Fibroblast of mammary gland (primary cell): ENCODE measurements around the gene FRS2.

Experiments
- DNase-seq: peaks from one replicate; pipeline ENCODE4 v3.0.0-alpha.2; 2010; ENCODE audit warnings: low read depth
- H3K4me3 ChIP-seq: 2 replicates; pipeline ENCODE4 v1.5.1; 2011; ENCODE audit warnings: low read depth, mild to moderate bottlenecking, low read length, moderate library complexity; ENCODE audit not compliant: control insufficient read depth
- TF ChIP-seq, protein P1 (sequence below): conservative IDR thresholded peaks from 2 replicates; pipeline ENCODE4 v1.5.1; 2011; ENCODE audit warnings: low read depth, low read length, inconsistent platforms; ENCODE audit not compliant: control insufficient read depth, insufficient read depth

FRS2 gene

DNA sequence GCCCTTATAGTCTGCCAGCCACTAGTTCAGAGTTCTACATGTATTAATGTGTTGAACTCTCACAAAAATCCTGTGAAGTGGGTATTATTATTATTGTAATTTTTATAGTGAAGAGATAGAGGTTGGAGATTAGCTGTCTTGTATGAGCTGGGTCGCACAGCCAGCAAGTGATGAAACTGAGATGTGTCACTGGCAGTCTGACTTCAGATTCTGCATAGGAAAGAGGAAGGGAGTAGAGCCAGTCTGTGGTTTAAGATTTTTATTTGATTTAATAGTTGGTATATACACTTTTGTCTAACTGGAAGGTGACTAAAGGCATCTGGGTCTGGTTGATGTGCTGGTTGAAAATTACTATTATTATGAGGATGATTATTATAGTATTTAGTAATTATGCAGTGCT is 5.8 kb upstream of the FRS2 start:
- DNase-seq, result no peak
- TF ChIP-seq, protein P1, sequence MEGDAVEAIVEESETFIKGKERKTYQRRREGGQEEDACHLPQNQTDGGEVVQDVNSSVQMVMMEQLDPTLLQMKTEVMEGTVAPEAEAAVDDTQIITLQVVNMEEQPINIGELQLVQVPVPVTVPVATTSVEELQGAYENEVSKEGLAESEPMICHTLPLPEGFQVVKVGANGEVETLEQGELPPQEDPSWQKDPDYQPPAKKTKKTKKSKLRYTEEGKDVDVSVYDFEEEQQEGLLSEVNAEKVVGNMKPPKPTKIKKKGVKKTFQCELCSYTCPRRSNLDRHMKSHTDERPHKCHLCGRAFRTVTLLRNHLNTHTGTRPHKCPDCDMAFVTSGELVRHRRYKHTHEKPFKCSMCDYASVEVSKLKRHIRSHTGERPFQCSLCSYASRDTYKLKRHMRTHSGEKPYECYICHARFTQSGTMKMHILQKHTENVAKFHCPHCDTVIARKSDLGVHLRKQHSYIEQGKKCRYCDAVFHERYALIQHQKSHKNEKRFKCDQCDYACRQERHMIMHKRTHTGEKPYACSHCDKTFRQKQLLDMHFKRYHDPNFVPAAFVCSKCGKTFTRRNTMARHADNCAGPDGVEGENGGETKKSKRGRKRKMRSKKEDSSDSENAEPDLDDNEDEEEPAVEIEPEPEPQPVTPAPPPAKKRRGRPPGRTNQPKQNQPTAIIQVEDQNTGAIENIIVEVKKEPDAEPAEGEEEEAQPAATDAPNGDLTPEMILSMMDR, result no peak
- H3K4me3 ChIP-seq, result no peak overlapping the region

DNA sequence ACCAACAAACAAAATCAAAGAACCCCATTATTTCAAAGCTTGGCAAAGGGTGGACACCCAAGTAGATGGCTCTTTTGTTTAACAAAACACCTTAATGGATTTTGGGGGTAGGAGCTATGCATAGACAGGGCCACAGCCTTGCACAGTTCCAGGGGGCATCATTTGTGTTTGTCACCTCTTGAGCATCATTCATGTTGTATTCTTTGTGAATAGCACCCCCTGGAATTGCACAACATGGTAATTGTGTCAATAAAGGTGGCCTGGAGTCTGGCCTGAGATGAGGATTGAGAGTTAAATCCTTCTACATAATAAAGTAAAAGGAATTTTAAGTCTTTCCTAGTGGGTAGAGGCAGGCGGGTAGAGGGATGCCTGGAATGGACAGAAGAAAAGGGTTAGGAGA is 3.3 kb upstream of the FRS2 start:
- no peak for DNase-seq
- TF ChIP-seq, protein P1, result no peak
- no peak overlapping the region for H3K4me3 ChIP-seq

DNA sequence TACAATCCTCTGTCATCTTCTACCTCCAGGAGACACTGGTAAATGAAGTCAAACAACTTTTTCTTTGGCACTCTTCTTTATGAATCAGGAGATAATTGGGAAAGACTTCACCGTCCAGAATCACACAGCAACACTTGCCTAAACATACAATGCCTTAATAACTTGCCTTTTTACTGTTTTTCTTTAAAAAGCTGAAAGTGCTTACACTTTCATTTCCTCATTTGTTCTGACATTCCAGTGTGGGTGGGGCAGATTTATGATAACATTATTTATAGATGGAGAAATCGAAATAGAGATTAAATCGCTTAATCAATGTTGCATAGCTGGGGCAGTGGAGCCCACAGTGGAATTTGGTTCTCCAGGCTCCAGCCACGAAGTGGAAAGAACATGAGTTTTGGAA is 2.8 kb upstream of the FRS2 start:
- TF ChIP-seq, protein P1, result no peak
- no peak overlapping the region for H3K4me3 ChIP-seq
- no peak for DNase-seq

DNA sequence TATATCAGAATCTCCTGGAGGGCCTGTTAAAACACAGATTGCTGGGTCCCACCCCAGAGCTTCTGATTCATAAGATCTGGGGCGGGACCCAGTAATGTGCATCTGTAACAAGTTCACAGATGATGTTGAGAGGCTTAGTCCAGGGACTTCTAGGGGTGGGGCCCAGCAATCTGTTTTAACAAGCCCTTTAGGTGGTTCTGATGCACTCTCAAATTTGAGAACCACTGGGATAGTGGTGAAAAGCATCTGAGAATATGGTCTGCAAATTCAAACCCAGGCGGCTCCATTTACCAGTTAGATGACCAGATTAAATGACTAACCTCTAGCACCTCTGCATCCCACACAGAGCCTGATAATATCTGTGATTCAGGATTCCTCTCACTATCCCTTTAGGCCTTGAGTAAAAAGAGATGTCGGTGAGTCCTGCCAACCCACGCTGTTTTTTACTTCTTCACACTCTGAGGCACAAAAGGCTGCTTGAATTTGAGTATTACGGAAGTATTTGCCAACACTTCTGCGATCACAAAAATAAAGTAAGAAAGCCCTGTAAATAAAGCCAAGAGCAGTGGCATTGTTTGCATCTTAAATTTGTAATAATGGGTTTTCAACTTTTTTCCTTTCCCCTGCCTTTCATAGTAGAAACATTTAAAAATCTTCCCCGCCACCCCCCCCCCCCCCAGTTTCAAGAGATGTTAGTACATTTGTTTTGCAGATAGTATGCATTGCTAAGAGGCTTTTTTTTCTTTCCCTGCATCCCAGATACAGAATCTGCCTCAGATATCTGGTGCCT is 1.8 kb upstream of the FRS2 start:
- TF ChIP-seq, protein P1, result no peak
- peak; percentile 47 for DNase-seq
- no peak overlapping the region for H3K4me3 ChIP-seq

DNA sequence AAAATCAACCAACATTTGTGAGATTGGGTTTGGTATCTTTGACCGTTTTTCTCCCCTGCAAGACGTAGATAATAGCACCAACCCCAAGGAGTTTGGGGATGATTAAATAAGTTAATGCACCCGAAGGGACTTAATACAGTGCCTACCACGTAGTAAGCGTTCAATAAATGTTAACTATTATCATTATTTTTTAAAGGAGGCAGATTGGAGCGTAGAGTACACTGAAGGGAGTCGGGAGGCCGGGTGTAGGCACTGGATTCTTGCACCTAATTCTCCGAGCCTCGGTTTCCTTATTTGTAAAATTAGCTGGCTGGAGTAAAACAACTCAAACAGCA is 367 bp upstream of the FRS2 start:
- DNase-seq, result no peak
- peak overlapping the region; percentile 88 for H3K4me3 ChIP-seq
- TF ChIP-seq, protein P1, result no peak

DNA sequence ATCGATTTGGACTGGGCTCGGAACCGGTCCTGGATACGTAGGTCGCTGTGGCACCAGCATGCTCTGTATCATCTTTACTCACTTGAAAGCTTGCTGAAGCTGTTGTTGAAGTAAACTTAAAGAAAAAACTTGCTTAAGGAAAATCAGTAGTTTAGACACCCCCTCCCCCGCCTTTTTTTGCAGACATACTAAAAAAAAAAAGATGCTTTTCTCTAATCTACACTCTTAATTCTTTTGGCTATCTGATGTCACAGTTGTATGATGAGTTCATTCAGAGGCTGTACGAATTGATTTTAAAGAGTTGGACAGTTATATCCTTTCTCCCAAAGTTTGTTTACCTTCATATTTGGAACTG is 865 bp downstream of the FRS2 start:
- H3K4me3 ChIP-seq, result peak overlapping the region; percentile 88
- DNase-seq, result no peak
- TF ChIP-seq, protein P1, result no peak
